ENCODE results near the gene MSMB.

DNA sequence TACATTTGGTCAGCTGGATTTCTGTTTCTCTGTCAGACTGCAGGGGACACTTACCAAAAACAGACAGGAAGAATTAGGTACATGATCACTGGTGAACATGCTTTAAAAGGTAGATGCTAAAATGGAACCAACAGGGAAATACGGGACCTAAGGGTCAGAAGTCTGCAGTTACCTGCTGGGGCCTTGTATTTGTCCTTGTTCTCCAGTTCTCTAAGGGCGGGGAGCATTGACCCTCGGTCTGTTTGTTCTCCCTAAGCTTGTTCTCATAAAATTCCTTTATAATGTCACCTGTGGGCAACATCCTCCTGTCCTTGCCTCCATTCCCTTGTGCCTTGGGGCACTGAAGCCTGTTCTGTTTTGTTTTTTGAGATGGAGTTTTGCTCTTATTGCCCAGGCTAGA is 29.8 kb upstream of the MSMB start:
- no peak for TF ChIP-seq CTCF (conservative IDR thresholded peaks at IDR 0.05; ENCODE audit: low read depth, low read length)
- TF ChIP-seq EZH2 (IDR thresholded peaks at IDR 0.05; ENCODE audit: borderline replicate concordance, low read depth, low read length, poor library complexity, severe bottlenecking) = no peak

Data from A673 (cell line).